ENCODE data around the gene SULF2. TPM values are rescaled to one million over a fixed set of nuclear protein-coding genes. Genes with fewer than 3 reads are reported as not detected.
A peak's percentile ranks its signal among the peaks of the same experiment; 100 is the strongest.

Gene SULF2
- total and polyA plus RNA-seq, 2 of the 13 experiments (the other 11 are each of a cell fraction or from before 2014, with no cell fraction given) = 7.2 to 50.9 TPM

DNA sequence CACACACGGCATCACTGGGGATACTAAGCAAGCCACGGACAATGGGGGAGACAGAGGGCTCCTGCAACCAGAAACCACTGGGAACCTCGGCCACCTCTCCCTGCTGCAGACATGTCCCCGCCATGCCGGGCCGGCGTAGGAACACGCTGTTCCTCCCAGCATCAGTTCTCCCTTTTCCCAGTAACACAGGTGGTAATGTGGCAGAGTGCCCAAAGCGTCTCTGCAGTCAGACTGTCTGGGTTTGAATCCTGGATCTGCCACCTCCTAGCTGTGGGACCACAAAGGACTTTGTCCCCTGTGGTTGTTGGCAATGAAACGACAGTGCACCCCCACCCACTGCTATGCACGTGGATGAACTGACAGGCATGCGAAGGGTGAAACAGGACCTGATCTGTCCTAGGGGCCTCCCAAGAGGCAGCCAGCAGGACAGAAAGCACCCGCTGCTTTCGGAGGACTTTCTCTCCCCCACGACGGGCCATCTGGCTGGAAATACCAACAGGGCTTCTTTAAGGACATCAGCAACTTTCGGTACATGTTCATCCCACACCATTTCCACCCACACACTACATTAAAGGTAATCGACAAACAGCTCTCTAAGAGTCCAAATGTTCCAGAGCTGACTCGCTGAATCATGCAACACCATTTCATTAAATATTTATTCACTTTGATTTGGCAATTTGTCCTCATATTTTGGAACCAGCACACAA is 74.1 kb downstream of the SULF2 start (continued):
- TF ChIP-seq, protein P1, sequence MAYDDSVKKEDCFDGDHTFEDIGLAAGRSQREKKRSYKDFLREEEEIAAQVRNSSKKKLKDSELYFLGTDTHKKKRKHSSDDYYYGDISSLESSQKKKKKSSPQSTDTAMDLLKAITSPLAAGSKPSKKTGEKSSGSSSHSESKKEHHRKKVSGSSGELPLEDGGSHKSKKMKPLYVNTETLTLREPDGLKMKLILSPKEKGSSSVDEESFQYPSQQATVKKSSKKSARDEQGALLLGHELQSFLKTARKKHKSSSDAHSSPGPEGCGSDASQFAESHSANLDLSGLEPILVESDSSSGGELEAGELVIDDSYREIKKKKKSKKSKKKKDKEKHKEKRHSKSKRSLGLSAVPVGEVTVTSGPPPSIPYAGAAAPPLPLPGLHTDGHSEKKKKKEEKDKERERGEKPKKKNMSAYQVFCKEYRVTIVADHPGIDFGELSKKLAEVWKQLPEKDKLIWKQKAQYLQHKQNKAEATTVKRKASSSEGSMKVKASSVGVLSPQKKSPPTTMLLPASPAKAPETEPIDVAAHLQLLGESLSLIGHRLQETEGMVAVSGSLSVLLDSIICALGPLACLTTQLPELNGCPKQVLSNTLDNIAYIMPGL (CRISPR knock-in tag; IDR thresholded peaks at IDR 0.05; ENCODE audit: borderline replicate concordance in 1 of 2, low read depth in 1 of 2) = peak in 1 of 2 experiments; percentile 78; a peak in 1 of 4 replicates
- TF ChIP-seq ZNF770 (CRISPR knock-in tag; IDR thresholded peaks at IDR 0.05) (peak; percentile 75), ZNF629 (CRISPR knock-in tag; conservative IDR thresholded peaks at IDR 0.05) (peak; percentile 59; the same call in 1 of the 2 replicates), NFRKB (IDR thresholded peaks at IDR 0.05) (no peak), TIGD3 (CRISPR knock-in tag; IDR thresholded peaks at IDR 0.05; ENCODE audit: borderline replicate concordance) (no peak), ZNF317 (CRISPR knock-in tag; IDR thresholded peaks at IDR 0.05) (0 out of 2 replicates have a peak, but pooled peaks have one; percentile 76), XBP1 (CRISPR knock-in tag; IDR thresholded peaks at IDR 0.05) (no peak), NPAS2 (CRISPR knock-in tag; IDR thresholded peaks at IDR 0.05; ENCODE audit: borderline replicate concordance) (no peak), ZBTB20 (CRISPR knock-in tag; IDR thresholded peaks at IDR 0.05; ENCODE audit: borderline replicate concordance, low read depth) (peak; percentile 84; the same call in 1 of the 2 replicates), ZNF354B (CRISPR knock-in tag; IDR thresholded peaks at IDR 0.05) (no peak), JARID2 (CRISPR knock-in tag; IDR thresholded peaks at IDR 0.05; ENCODE audit: insufficient replicate concordance) (no peak), ZFY (CRISPR knock-in tag; IDR thresholded peaks at IDR 0.05) (peak; percentile 59; the same call in 1 of the 2 replicates), NFAT5 (CRISPR knock-in tag; IDR thresholded peaks at IDR 0.05) (no peak)
- TF ChIP-seq, protein P2, sequence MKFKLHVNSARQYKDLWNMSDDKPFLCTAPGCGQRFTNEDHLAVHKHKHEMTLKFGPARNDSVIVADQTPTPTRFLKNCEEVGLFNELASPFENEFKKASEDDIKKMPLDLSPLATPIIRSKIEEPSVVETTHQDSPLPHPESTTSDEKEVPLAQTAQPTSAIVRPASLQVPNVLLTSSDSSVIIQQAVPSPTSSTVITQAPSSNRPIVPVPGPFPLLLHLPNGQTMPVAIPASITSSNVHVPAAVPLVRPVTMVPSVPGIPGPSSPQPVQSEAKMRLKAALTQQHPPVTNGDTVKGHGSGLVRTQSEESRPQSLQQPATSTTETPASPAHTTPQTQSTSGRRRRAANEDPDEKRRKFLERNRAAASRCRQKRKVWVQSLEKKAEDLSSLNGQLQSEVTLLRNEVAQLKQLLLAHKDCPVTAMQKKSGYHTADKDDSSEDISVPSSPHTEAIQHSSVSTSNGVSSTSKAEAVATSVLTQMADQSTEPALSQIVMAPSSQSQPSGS (CRISPR knock-in tag; IDR thresholded peaks at IDR 0.05) = peak; percentile 84
- TF ChIP-seq, protein P3, sequence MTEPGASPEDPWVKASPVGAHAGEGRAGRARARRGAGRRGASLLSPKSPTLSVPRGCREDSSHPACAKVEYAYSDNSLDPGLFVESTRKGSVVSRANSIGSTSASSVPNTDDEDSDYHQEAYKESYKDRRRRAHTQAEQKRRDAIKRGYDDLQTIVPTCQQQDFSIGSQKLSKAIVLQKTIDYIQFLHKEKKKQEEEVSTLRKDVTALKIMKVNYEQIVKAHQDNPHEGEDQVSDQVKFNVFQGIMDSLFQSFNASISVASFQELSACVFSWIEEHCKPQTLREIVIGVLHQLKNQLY (CRISPR knock-in tag; IDR thresholded peaks at IDR 0.05) = peak; percentile 94; the same call in 1 of the 2 replicates

All from HepG2 (cell line).